H9 (cell line): ENCODE data around the gene DEAF1. TPM values are rescaled to one million over a fixed set of nuclear protein-coding genes. Genes with fewer than 3 reads are reported as not detected.

Experiments used
- DNase-seq: peaks from one replicate; pipeline ENCODE4 v3.0.0-alpha.2; 2017
- H2AFZ ChIP-seq: one replicate; pipeline ENCODE4 v1.6.1; 2013; ENCODE audit warnings: mild to moderate bottlenecking, low read length, control low read depth, moderate library complexity
- H2AK5ac ChIP-seq: 2 replicates; pipeline ENCODE4 v1.6.1; 2013; ENCODE audit warnings: low read length, control low read depth, mixed read lengths; ENCODE audit not compliant: insufficient read length
- H2BK120ac ChIP-seq: one replicate; pipeline ENCODE4 v1.6.1; 2013; ENCODE audit warnings: low read depth, mild to moderate bottlenecking, low read length, control low read depth, inconsistent platforms; ENCODE audit not compliant: poor library complexity, severe bottlenecking
- H2BK12ac ChIP-seq: 2 replicates; pipeline ENCODE4 v1.6.1; 2013; ENCODE audit warnings: low read length, control low read depth, mixed read lengths, low read depth; ENCODE audit not compliant: insufficient read length
- H2BK15ac ChIP-seq: 2 replicates; pipeline ENCODE4 v1.6.1; 2013; ENCODE audit warnings: low read depth, low read length, control low read depth
- H2BK20ac ChIP-seq: one replicate; pipeline ENCODE4 v1.6.1; 2013; ENCODE audit warnings: low read depth, mild to moderate bottlenecking, low read length, control low read depth, inconsistent platforms; ENCODE audit not compliant: poor library complexity, severe bottlenecking
- H2BK5ac ChIP-seq: 2 replicates; pipeline ENCODE4 v1.6.1; 2013; ENCODE audit warnings: low read length, control low read depth, mixed read lengths; ENCODE audit not compliant: insufficient read length
- H3K14ac ChIP-seq: 2 replicates; pipeline ENCODE4 v1.6.1; 2013; ENCODE audit warnings: low read length, control low read depth; ENCODE audit not compliant: insufficient read depth
- H3K18ac ChIP-seq: 2 replicates; pipeline ENCODE4 v1.6.1; 2013; ENCODE audit warnings: low read depth, mild to moderate bottlenecking, mixed read lengths, low read length, control low read depth; ENCODE audit not compliant: insufficient read length
- H3K23ac ChIP-seq: 2 replicates; pipeline ENCODE4 v1.6.1; 2013; ENCODE audit warnings: low read length, control low read depth, mixed read lengths, low read depth; ENCODE audit not compliant: insufficient read length
- H3K23me2 ChIP-seq: 2 replicates; pipeline ENCODE4 v1.6.1; 2013; ENCODE audit warnings: low read depth, mild to moderate bottlenecking, mixed read lengths, low read length, control low read depth; ENCODE audit not compliant: insufficient read length, poor library complexity, severe bottlenecking
- H3K27ac ChIP-seq: 2 replicates; pipeline ENCODE4 v1.5.1; 2013; ENCODE audit warnings: low read length, control low read depth, mixed read lengths, low read depth; ENCODE audit not compliant: insufficient read length
- H3K27me3 ChIP-seq: 2 replicates; pipeline ENCODE4 v1.6.1; 2013; ENCODE audit warnings: low read length, control low read depth, inconsistent platforms; ENCODE audit not compliant: insufficient read depth
- H3K4ac ChIP-seq: 2 replicates; pipeline ENCODE4 v1.6.1; 2013; ENCODE audit warnings: low read depth, mild to moderate bottlenecking, control low read depth, inconsistent platforms, low read length, moderate library complexity
- H3K4me1 ChIP-seq: 2 replicates; pipeline ENCODE4 v1.6.1; 2013; ENCODE audit warnings: low read length, control low read depth, inconsistent platforms; ENCODE audit not compliant: insufficient read depth
- H3K4me2 ChIP-seq: 2 replicates; pipeline ENCODE4 v1.6.1; 2013; ENCODE audit warnings: low read length, control low read depth, mixed read lengths; ENCODE audit not compliant: insufficient read length, insufficient read depth
- H3K56ac ChIP-seq: 2 replicates; pipeline ENCODE4 v1.6.1; 2013; ENCODE audit warnings: low read depth, mild to moderate bottlenecking, mixed read lengths, low read length, control low read depth; ENCODE audit not compliant: insufficient read length
- H3K79me1 ChIP-seq: 2 replicates; pipeline ENCODE4 v1.6.1; 2013; ENCODE audit warnings: low read depth, mild to moderate bottlenecking, moderate library complexity, low read length, control low read depth, inconsistent platforms; ENCODE audit not compliant: insufficient read depth, poor library complexity, severe bottlenecking
- H3K79me2 ChIP-seq: 2 replicates; pipeline ENCODE4 v1.6.1; 2013; ENCODE audit warnings: low read length, control low read depth, inconsistent platforms; ENCODE audit not compliant: insufficient read depth
- H3K9ac ChIP-seq: 2 replicates; pipeline ENCODE4 v1.6.1; 2013; ENCODE audit warnings: low read length, control low read depth, mixed read lengths; ENCODE audit not compliant: insufficient read length; ENCODE audit errors: extremely low read depth
- H3K9me3 ChIP-seq: one replicate; pipeline ENCODE4 v1.6.1; 2013; ENCODE audit warnings: low read depth, low read length, inconsistent platforms; ENCODE audit not compliant: control insufficient read depth
- H3T11ph ChIP-seq: one replicate; pipeline ENCODE4 v1.6.1; 2013; ENCODE audit warnings: mild to moderate bottlenecking, low read length, control low read depth, inconsistent platforms
- H4K20me1 ChIP-seq: one replicate; pipeline ENCODE4 v1.6.1; 2013; ENCODE audit not compliant: control insufficient read depth, insufficient read length, insufficient read depth
- H4K5ac ChIP-seq: 2 replicates; pipeline ENCODE4 v1.6.1; 2013; ENCODE audit warnings: low read depth, mild to moderate bottlenecking, mixed read lengths, low read length, control low read depth; ENCODE audit not compliant: insufficient read length
- H4K8ac ChIP-seq: replicated peaks from 2 replicates; pipeline ENCODE4 v1.6.1; 2013; ENCODE audit warnings: low read length, control low read depth, mixed read lengths, low read depth; ENCODE audit not compliant: insufficient read length
- H4K91ac ChIP-seq: 2 replicates; pipeline ENCODE4 v1.6.1; 2013; ENCODE audit warnings: low read depth, mild to moderate bottlenecking, moderate library complexity, mixed read lengths, low read length, control low read depth; ENCODE audit not compliant: insufficient read length
- H3K27ac Mint-ChIP-seq, 3 experiments: 2 replicates in 2 of 3; 3 replicates in 1 of 3; pipeline ENCODE4 v1.8.0; 2020 to 2021; ENCODE audit warnings: mixed read lengths in 3 of 3, mild to moderate bottlenecking in 1 of 3, moderate library complexity in 1 of 3
- H3K27me3 Mint-ChIP-seq: 2 replicates; pipeline ENCODE4 v1.8.0; 2021; ENCODE audit warnings: low read depth, mild to moderate bottlenecking, moderate library complexity, mixed read lengths
- H3K36me3 Mint-ChIP-seq, 3 experiments: 2 replicates in 2 of 3; 3 replicates in 1 of 3; pipeline ENCODE4 v1.8.0; 2020 to 2021; ENCODE audit warnings: low read depth in 3 of 3, mixed read lengths in 3 of 3; ENCODE audit not compliant: insufficient read depth in 1 of 3
- H3K4me1 Mint-ChIP-seq, 2 experiments: 2 replicates each; pipeline ENCODE4 v1.8.0; 2020; ENCODE audit warnings: mixed read lengths in 2 of 2
- H3K4me3 Mint-ChIP-seq, 2 experiments: 2 replicates in 1 of 2; 3 replicates in 1 of 2; pipeline ENCODE4 v1.8.0; 2020 to 2021; ENCODE audit warnings: mild to moderate bottlenecking in 2 of 2, mixed read lengths in 2 of 2, moderate library complexity in 1 of 2
- H3K9me3 Mint-ChIP-seq, 2 experiments: 2 replicates in 1 of 2; 3 replicates in 1 of 2; pipeline ENCODE4 v1.8.0; 2020; ENCODE audit warnings: mild to moderate bottlenecking in 2 of 2, mixed read lengths in 2 of 2, moderate library complexity in 1 of 2
- WGBS: extraction: QIAGEN DNeasy Blood & Tissue Kit; methylation state at CpG from one replicate; pipeline ENCODE4 v1.1.7; 2013; ENCODE audit warnings: missing lambda C conversion rate, low lambda C conversion rate, mixed read lengths; ENCODE audit not compliant: insufficient read length; ENCODE audit errors: extremely low coverage; 5-methylcytosine and 5-hydroxymethylcytosine counted together
- total RNA-seq: library from RNA; stranded (reverse); gene quantifications from 2 replicates; pipeline ENCODE4 v1.2.1, GENCODE V29; 2021
- TF ChIP-seq, protein P1 (sequence below): fragments of 200-600 bp; sonication (generic); conservative IDR thresholded peaks from 3 replicates; pipeline ENCODE4 v1.8.0; 2021; ENCODE audit warnings: antibody characterized with exemption, mild to moderate bottlenecking

The DEAF1 gene
- total RNA-seq, 1 experiment from 2014 or later = 67.3 TPM

DNA sequence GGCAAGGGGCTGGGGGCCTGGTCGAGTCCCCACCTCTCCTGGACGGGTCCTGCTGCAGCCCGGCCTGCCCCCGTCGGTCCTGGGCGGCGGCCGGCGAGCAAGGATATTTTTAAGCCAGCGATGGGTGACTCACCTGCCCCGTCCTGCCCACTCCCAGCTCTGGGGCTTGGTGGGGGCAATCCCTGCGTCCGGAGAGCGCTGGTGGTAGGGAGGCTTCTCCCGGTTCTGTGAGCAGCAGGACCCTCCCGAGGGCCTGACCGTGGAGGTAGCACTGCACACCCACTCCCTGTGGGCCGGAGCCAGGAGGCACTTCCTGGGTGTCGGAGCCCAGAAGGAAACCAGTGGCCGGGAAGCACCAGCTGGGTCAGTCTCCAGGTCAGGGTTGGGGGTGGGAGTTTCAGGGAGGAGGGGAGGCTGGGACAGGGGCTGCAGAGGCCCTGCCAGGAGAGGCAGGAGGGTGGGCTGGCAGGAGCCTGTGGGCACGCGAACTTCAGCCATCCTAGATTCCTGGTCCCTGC is 11.5 kb upstream of the DEAF1 start:
- Mint-ChIP-seq H3K4me3 (peak overlapping the region; percentile 68 to 71; a peak in 4 of 5 replicates), H3K9me3 (no peaks in the 10 kb centered on the region), H3K27me3 (no peaks in the 10 kb centered on the region), H3K36me3 (peaks cover 0 to 10% (median 4%) of the 10 kb centered on the region in 3 experiments; a peak in 2 of 7 replicates), H3K4me1 (peaks cover 15 to 33% of the 10 kb centered on the region in 2 experiments), H3K27ac (no peak overlapping the region)
- Histone ChIP-seq H3K56ac (no peak overlapping the region), H2AFZ (no peak overlapping the region), H2BK5ac (no peak overlapping the region), H3T11ph (no peak overlapping the region), H3K4me2 (peak overlapping the region; percentile 33), H2BK15ac (no peak overlapping the region), H2BK120ac (no peak overlapping the region), H2BK12ac (no peak overlapping the region), H3K23ac (no peak overlapping the region), H3K79me1 (no peaks in the 10 kb centered on the region), H4K8ac (no peak overlapping the region), H3K27me3 (no peaks in the 10 kb centered on the region), H3K27ac (no peak overlapping the region), H3K4ac (no peak overlapping the region), H4K20me1 (no peaks in the 10 kb centered on the region), H2AK5ac (no peak overlapping the region), H3K23me2 (peaks cover 3% of the 10 kb centered on the region), H4K91ac (no peak overlapping the region), H2BK20ac (no peak overlapping the region), H3K9ac (no peak overlapping the region), H3K18ac (no peak overlapping the region), H3K4me1 (peaks cover 5% of the 10 kb centered on the region; the same call in 1 of the 2 replicates), H3K79me2 (no peaks in the 10 kb centered on the region), H4K5ac (no peak overlapping the region), H3K9me3 (no peaks in the 10 kb centered on the region), H3K14ac (no peak overlapping the region)
- TF ChIP-seq, protein P1, sequence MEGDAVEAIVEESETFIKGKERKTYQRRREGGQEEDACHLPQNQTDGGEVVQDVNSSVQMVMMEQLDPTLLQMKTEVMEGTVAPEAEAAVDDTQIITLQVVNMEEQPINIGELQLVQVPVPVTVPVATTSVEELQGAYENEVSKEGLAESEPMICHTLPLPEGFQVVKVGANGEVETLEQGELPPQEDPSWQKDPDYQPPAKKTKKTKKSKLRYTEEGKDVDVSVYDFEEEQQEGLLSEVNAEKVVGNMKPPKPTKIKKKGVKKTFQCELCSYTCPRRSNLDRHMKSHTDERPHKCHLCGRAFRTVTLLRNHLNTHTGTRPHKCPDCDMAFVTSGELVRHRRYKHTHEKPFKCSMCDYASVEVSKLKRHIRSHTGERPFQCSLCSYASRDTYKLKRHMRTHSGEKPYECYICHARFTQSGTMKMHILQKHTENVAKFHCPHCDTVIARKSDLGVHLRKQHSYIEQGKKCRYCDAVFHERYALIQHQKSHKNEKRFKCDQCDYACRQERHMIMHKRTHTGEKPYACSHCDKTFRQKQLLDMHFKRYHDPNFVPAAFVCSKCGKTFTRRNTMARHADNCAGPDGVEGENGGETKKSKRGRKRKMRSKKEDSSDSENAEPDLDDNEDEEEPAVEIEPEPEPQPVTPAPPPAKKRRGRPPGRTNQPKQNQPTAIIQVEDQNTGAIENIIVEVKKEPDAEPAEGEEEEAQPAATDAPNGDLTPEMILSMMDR = no peak
- WGBS = no CpG with 5 or more reads among the region's 22 CpGs
- DNase-seq = peak; percentile 44
